Astrocyte (in vitro differentiated cells and primary cell): ENCODE measurements around the gene ADPRM. TPM values are rescaled to one million over a fixed set of nuclear protein-coding genes. Genes with fewer than 3 reads are reported as not detected.

ENCODE experiments used
- DNase-seq: peaks from one replicate; pipeline ENCODE4 v3.0.0-alpha.2; 2010; ENCODE audit warnings: low read depth
- FAIRE-seq: peaks from 2 replicates; lab custom pipeline; 2011; peaks lifted over from hg19 to GRCh38; lab: Jason Lieb, UNC
- H2AFZ ChIP-seq: 2 replicates; pipeline ENCODE4 v1.6.0; 2012; ENCODE audit warnings: low read depth, low read length, inconsistent platforms
- H3K27ac ChIP-seq: 2 replicates; pipeline ENCODE4 v1.5.1; 2011; ENCODE audit warnings: low read depth, low read length, inconsistent platforms
- H3K27me3 ChIP-seq: 2 replicates; pipeline ENCODE4 v1.6.0; 2011; ENCODE audit warnings: low read length, inconsistent platforms; ENCODE audit not compliant: insufficient read depth
- H3K36me3 ChIP-seq: 2 replicates; pipeline ENCODE4 v1.5.1; 2011; ENCODE audit warnings: low read length, inconsistent platforms; ENCODE audit not compliant: insufficient read depth
- H3K4me1 ChIP-seq: 2 replicates; pipeline ENCODE4 v1.5.1; 2011; ENCODE audit warnings: low read length, inconsistent platforms; ENCODE audit not compliant: insufficient read depth
- H3K4me2 ChIP-seq: 2 replicates; pipeline ENCODE4 v1.6.0; 2012; ENCODE audit warnings: low read length, inconsistent platforms
- H3K4me3 ChIP-seq: 2 replicates; pipeline ENCODE4 v1.5.1; 2011; ENCODE audit warnings: low read depth, mild to moderate bottlenecking, low read length, inconsistent platforms; ENCODE audit not compliant: insufficient read depth
- H3K79me2 ChIP-seq: 2 replicates; pipeline ENCODE4 v1.6.0; 2012; ENCODE audit warnings: mild to moderate bottlenecking, low read length, inconsistent platforms; ENCODE audit not compliant: insufficient read depth
- H3K9ac ChIP-seq: 2 replicates; pipeline ENCODE4 v1.6.0; 2012; ENCODE audit warnings: mild to moderate bottlenecking, low read length, inconsistent platforms
- H3K9me3 ChIP-seq: 2 replicates; pipeline ENCODE4 v1.5.1; 2012; ENCODE audit warnings: low read depth, mild to moderate bottlenecking, low read length, inconsistent platforms; ENCODE audit not compliant: insufficient read depth
- H4K20me1 ChIP-seq: 2 replicates; pipeline ENCODE4 v1.6.0; 2012; ENCODE audit warnings: low read length, inconsistent platforms; ENCODE audit not compliant: insufficient read depth
- H3K27ac Mint-ChIP-seq: one replicate; pipeline ENCODE4 v1.8.0; 2021; ENCODE audit warnings: mild to moderate bottlenecking, mixed read lengths; ENCODE audit not compliant: unreplicated experiment
- H3K27me3 Mint-ChIP-seq: one replicate; pipeline ENCODE4 v1.8.0; 2021; ENCODE audit warnings: low read depth, mixed read lengths; ENCODE audit not compliant: unreplicated experiment
- H3K36me3 Mint-ChIP-seq: one replicate; pipeline ENCODE4 v1.8.0; 2021; ENCODE audit warnings: low read depth, mixed read lengths; ENCODE audit not compliant: unreplicated experiment
- H3K4me1 Mint-ChIP-seq: one replicate; pipeline ENCODE4 v1.8.0; 2021; ENCODE audit warnings: low read depth, mixed read lengths; ENCODE audit not compliant: unreplicated experiment
- H3K4me3 Mint-ChIP-seq: one replicate; pipeline ENCODE4 v1.8.0; 2021; ENCODE audit warnings: mild to moderate bottlenecking, moderate library complexity, mixed read lengths; ENCODE audit not compliant: unreplicated experiment
- H3K9me3 Mint-ChIP-seq: one replicate; pipeline ENCODE4 v1.8.0; 2021; ENCODE audit warnings: mild to moderate bottlenecking, mixed read lengths; ENCODE audit not compliant: unreplicated experiment
- CTCF ChIP-seq: IDR thresholded peaks from 2 replicates; pipeline ENCODE4 v1.5.1; 2011; ENCODE audit warnings: low read depth, mild to moderate bottlenecking, inconsistent platforms, low read length, moderate library complexity; ENCODE audit not compliant: insufficient read depth
- EZH2 ChIP-seq: IDR thresholded peaks from 2 replicates; pipeline ENCODE4 v1.6.1; 2012; ENCODE audit warnings: mild to moderate bottlenecking, low read length, inconsistent platforms; ENCODE audit not compliant: insufficient read depth
- total RNA-seq: library from RNA; stranded (reverse); gene quantifications from 2 replicates; pipeline ENCODE4 v1.2.1, GENCODE V29; 2021

ADPRM gene
- total RNA-seq, 1 donor from 2014 or later: 11.3 TPM

DNA sequence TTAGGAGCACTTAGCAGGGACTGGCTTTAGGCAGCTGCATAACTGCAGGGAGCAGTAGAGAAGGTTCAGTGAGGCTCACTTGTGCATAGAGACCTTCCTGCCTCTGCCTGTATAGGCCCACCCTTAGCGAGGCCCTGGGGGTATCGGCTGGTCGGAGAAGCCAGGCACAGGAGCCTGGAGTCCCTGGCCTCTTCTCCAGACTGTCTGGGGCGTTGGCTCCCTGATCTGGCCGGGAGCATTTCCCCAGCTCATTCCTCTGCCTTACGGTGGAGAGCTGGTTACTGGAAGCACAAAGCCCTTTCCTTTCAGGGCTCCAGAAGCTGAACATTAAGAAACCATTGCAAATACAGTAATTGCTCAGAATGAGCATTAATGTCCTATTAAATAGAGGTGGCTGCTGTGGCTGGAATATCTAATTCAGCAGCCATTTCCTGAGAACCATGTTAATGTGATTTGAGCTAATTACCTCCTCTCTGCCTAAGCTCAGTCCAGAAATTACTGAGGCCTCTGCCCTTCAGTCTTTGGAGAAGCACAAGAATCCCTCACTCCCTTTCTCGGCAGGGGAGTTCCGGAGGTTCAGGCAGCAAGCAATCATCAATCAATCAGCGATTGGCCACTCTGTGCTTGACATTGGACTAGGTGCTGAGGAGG, 51.3 kb downstream of the ADPRM start:
- no peak overlapping the region for H3K27ac ChIP-seq
- H3K27me3 ChIP-seq: peaks cover 2% of the 10 kb centered on the region
- Mint-ChIP-seq H3K27ac (no peak overlapping the region), H3K9me3 (no peaks in the 10 kb centered on the region), H3K4me1 (no peaks in the 10 kb centered on the region), H3K4me3 (no peak overlapping the region), H3K36me3 (no peaks in the 10 kb centered on the region), H3K27me3 (peaks cover 18% of the 10 kb centered on the region)
- no peaks in the 10 kb centered on the region for H3K9me3 ChIP-seq
- H3K9ac ChIP-seq: no peak overlapping the region
- no peaks in the 10 kb centered on the region for H4K20me1 ChIP-seq
- no peaks in the 10 kb centered on the region for H3K4me1 ChIP-seq
- H3K4me3 ChIP-seq: no peak overlapping the region
- no peak for DNase-seq
- no peak for FAIRE-seq
- no peaks in the 10 kb centered on the region for H3K79me2 ChIP-seq
- no peak overlapping the region for H2AFZ ChIP-seq
- no peak overlapping the region for H3K4me2 ChIP-seq
- TF ChIP-seq EZH2: no peak
- TF ChIP-seq CTCF: no peak
- no peaks in the 10 kb centered on the region for H3K36me3 ChIP-seq

DNA sequence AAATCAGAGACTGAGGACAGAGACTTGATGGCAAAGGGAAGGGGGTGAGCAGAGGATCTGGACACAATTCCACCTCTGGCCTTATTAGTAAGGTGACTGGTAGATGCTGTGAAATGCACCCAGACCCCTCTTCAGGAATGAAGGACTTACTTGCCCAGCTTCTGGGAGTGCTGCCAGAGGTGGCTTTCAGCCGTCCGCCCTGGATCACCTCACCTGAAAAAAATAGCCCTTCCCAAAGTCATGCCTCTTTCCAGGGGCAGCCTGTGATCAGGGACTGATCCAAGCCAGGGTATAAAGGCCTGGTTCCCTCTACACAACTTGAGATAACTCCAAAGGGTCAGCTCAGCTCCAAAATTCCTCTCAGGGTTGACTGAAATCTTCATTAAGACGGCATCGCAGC, 52.8 kb downstream of the ADPRM start:
- H3K27ac ChIP-seq: no peak overlapping the region
- no peaks in the 10 kb centered on the region for H3K9me3 ChIP-seq
- Mint-ChIP-seq H3K4me3 (no peak overlapping the region), H3K27me3 (peaks cover 20% of the 10 kb centered on the region), H3K9me3 (no peaks in the 10 kb centered on the region), H3K4me1 (no peaks in the 10 kb centered on the region), H3K27ac (no peak overlapping the region), H3K36me3 (no peaks in the 10 kb centered on the region)
- H3K79me2 ChIP-seq: no peaks in the 10 kb centered on the region
- no peak overlapping the region for H3K9ac ChIP-seq
- no peak for DNase-seq
- no peak for TF ChIP-seq EZH2
- no peak for TF ChIP-seq CTCF
- FAIRE-seq: no peak
- H3K27me3 ChIP-seq: peaks cover 2% of the 10 kb centered on the region
- no peak overlapping the region for H3K4me2 ChIP-seq
- H2AFZ ChIP-seq: no peak overlapping the region
- no peaks in the 10 kb centered on the region for H3K36me3 ChIP-seq
- no peak overlapping the region for H3K4me3 ChIP-seq
- no peaks in the 10 kb centered on the region for H4K20me1 ChIP-seq
- H3K4me1 ChIP-seq: no peaks in the 10 kb centered on the region

- Mint-ChIP-seq H3K27me3 (peaks cover 20% of the 10 kb centered on the region), H3K27ac (no peak overlapping the region), H3K4me1 (no peaks in the 10 kb centered on the region), H3K9me3 (no peaks in the 10 kb centered on the region), H3K36me3 (no peaks in the 10 kb centered on the region), H3K4me3 (no peak overlapping the region)
- Histone ChIP-seq H4K20me1 (no peaks in the 10 kb centered on the region), H3K4me2 (no peak overlapping the region), H3K27me3 (peaks cover 2% of the 10 kb centered on the region), H3K4me1 (no peaks in the 10 kb centered on the region), H3K79me2 (no peaks in the 10 kb centered on the region), H3K27ac (no peak overlapping the region), H2AFZ (no peak overlapping the region), H3K9me3 (no peaks in the 10 kb centered on the region), H3K9ac (no peak overlapping the region), H3K36me3 (no peaks in the 10 kb centered on the region), H3K4me3 (no peak overlapping the region)
- DNase-seq (no peak), FAIRE-seq (no peak)
- no peak for TF ChIP-seq CTCF
- no peak for TF ChIP-seq EZH2
These were observed 54.2 kb downstream of the ADPRM start for GRCh38 chr17:10751563-10751962.
